PC-9 (cell line): ENCODE results near the gene MVB12B. TPM values are rescaled to one million over a fixed set of nuclear protein-coding genes. Genes with fewer than 3 reads are reported as not detected.

Experiments used
- BruUV-seq: library from RNA; stranded (reverse); fragments of 400-500 nt; replicated peaks from 2 replicates; lab custom pipeline; 2021; lab: Mats Ljungman, UMichigan
- CTCF ChIA-PET: fragments of 300-600 bp; sonication (Branson Sonifier 250); formaldehyde crosslinking; loops from one replicate; lab custom pipeline; 2022; ENCODE audit warnings: antibody characterized with exemption; lab: Charles Lee
- POLR2A ChIA-PET: fragments of 300-600 bp; sonication (Branson Sonifier 250); formaldehyde crosslinking; loops from one replicate; lab custom pipeline; 2022; ENCODE audit warnings: antibody characterized with exemption; ENCODE audit not compliant: unreplicated experiment; lab: Charles Lee
- DNase-seq, 2 experiments: peaks; one replicate each; pipeline versions ENCODE4 v3.0.0 to v3.0.0-alpha.2; 2015 to 2022; ENCODE audit warnings: mixed read lengths in 1 of 2
- H2AFZ ChIP-seq: fragments of 200-600 bp; sonication (generic); 2 replicates; pipeline ENCODE4 v1.8.1; 2017; ENCODE audit warnings: antibody characterized with exemption
- H3F3A ChIP-seq: fragments of 200-600 bp; sonication (generic); 2 replicates; pipeline ENCODE4 v1.8.1; 2017; ENCODE audit warnings: antibody characterized with exemption, mild to moderate bottlenecking, low read depth; ENCODE audit not compliant: insufficient read depth
- H3K27ac ChIP-seq: fragments of 200-600 bp; sonication (generic); 2 replicates; pipeline ENCODE4 v1.6.1; 2016; ENCODE audit warnings: mixed run types
- H3K27me3 ChIP-seq: fragments of 200-600 bp; sonication (generic); 2 replicates; pipeline ENCODE4 v1.6.1; 2016; ENCODE audit warnings: low read depth, mixed run types; ENCODE audit not compliant: insufficient read depth
- H3K36me3 ChIP-seq: fragments of 200-600 bp; sonication (generic); 2 replicates; pipeline ENCODE4 v1.6.1; 2016; ENCODE audit warnings: low read depth, mixed run types
- H3K4me1 ChIP-seq: fragments of 200-600 bp; sonication (generic); replicated peaks from 2 replicates; pipeline ENCODE4 v1.6.1; 2016; ENCODE audit warnings: mixed run types; ENCODE audit not compliant: insufficient read depth
- H3K4me2 ChIP-seq: fragments of 200-600 bp; sonication (generic); 2 replicates; pipeline ENCODE4 v1.6.1; 2017; ENCODE audit warnings: mixed run types
- H3K4me3 ChIP-seq: fragments of 200-600 bp; sonication (generic); 2 replicates; pipeline ENCODE4 v1.6.1; 2016; ENCODE audit warnings: mixed run types
- H3K79me2 ChIP-seq: fragments of 200-600 bp; sonication (generic); 2 replicates; pipeline ENCODE4 v1.6.1; 2017; ENCODE audit warnings: low read depth, mixed run types
- H3K9me2 ChIP-seq: fragments of 200-600 bp; sonication (generic); 2 replicates; pipeline ENCODE4 v1.8.1; 2017; ENCODE audit warnings: mild to moderate bottlenecking; ENCODE audit not compliant: insufficient read depth
- H3K9me3 ChIP-seq: fragments of 200-600 bp; sonication (generic); 2 replicates; pipeline ENCODE4 v1.8.1; 2016; ENCODE audit warnings: low read depth; ENCODE audit not compliant: insufficient read depth
- H4K20me1 ChIP-seq: fragments of 200-600 bp; sonication (generic); 2 replicates; pipeline ENCODE4 v1.8.1; 2017; ENCODE audit not compliant: insufficient read depth
- EZH2 ChIP-seq: fragments of 200-600 bp; sonication (generic); IDR thresholded peaks from 2 replicates; pipeline ENCODE4 v1.8.0; 2017; ENCODE audit warnings: antibody characterized with exemption, low read depth
- intact Hi-C: fragments of 100-400 bp; cut with micrococcal nuclease; formaldehyde crosslinking; loops from one replicate; pipeline ENCODE4 v1.10.0; 2022; ENCODE audit not compliant: unreplicated experiment
- total RNA-seq: library from RNA; stranded (reverse); gene quantifications from 2 replicates; pipeline ENCODE4 v1.2.3, GENCODE V29; 2021
- TF ChIP-seq, protein P1 (sequence below): fragments of 200-600 bp; sonication (generic); conservative IDR thresholded peaks from 2 replicates; pipeline ENCODE4 v1.6.1; 2017; ENCODE audit warnings: mixed run types, antibody characterized with exemption, mild to moderate bottlenecking, moderate library complexity

Gene MVB12B
- total RNA-seq, 1 experiment from 2014 or later: 8.8 TPM

DNA sequence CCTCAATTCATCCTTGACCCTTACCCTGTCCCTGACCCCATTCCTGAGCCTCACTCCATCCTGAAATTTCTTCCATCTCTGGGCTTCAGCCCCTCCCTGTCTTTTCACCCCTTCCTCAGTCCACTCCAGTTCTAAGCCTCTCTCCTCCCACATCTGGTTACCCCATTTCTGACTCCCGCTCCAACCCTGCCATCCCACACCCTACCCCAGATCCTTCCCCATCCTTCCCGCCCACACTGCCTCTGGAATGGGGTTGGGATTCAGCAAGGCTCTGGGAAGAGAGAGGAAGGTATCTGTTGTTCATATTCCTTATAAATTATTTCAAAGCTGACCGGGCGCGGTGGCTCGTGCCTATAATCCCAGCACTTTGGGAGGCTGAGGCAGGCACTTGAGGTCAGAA is 29.9 kb upstream of the MVB12B start:
- Histone ChIP-seq H3F3A (no peaks in the 10 kb centered on the region), H3K27ac (no peak overlapping the region), H3K9me3 (no peaks in the 10 kb centered on the region), H3K4me2 (no peak overlapping the region), H4K20me1 (no peaks in the 10 kb centered on the region), H3K36me3 (no peaks in the 10 kb centered on the region), H3K27me3 (no peaks in the 10 kb centered on the region), H3K9me2 (no peaks in the 10 kb centered on the region), H3K4me3 (no peak overlapping the region), H3K4me1 (no peaks in the 10 kb centered on the region; the same call in 1 of the 2 replicates), H3K79me2 (no peaks in the 10 kb centered on the region), H2AFZ (no peak overlapping the region)
- ChIA-PET POLR2A (interaction anchor here (0.5 kb wide), 1 partner anchor 707 kb away, joined by 4 read pairs; no protein-coding TSS in a partner anchor), CTCF (no interaction called here)
- no peak for TF ChIP-seq EZH2
- TF ChIP-seq, protein P1, sequence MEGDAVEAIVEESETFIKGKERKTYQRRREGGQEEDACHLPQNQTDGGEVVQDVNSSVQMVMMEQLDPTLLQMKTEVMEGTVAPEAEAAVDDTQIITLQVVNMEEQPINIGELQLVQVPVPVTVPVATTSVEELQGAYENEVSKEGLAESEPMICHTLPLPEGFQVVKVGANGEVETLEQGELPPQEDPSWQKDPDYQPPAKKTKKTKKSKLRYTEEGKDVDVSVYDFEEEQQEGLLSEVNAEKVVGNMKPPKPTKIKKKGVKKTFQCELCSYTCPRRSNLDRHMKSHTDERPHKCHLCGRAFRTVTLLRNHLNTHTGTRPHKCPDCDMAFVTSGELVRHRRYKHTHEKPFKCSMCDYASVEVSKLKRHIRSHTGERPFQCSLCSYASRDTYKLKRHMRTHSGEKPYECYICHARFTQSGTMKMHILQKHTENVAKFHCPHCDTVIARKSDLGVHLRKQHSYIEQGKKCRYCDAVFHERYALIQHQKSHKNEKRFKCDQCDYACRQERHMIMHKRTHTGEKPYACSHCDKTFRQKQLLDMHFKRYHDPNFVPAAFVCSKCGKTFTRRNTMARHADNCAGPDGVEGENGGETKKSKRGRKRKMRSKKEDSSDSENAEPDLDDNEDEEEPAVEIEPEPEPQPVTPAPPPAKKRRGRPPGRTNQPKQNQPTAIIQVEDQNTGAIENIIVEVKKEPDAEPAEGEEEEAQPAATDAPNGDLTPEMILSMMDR: no peak
- intact Hi-C loops: no loop called here
- no TSS peak for BruUV-seq
- no peak for DNase-seq

DNA sequence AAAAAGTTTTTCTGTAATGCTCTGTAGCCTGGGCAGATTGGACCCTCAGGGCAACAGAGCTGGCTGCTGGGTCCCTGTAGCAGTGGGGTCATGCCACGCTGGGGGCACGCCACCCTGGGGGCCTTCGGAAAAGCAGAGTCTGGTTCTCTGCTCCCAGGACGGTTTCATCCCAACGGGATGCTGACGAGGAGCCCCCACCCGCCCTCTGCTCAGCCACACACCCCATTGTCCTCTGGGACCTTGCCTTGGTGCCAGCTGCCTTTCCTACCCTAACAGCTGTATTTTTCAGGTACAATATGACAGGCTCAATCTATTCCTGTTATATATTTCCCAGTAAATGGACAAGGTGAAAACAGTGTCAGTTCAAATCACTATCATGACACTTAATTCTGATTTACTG is 29.0 kb upstream of the MVB12B start:
- H3K79me2 ChIP-seq: no peaks in the 10 kb centered on the region
- no peak for TF ChIP-seq EZH2
- TF ChIP-seq, protein P1: no peak
- CTCF ChIA-PET: no interaction called here
- no peak overlapping the region for H2AFZ ChIP-seq
- H3K4me1 ChIP-seq: no peaks in the 10 kb centered on the region; the same call in 1 of the 2 replicates
- no peaks in the 10 kb centered on the region for H3F3A ChIP-seq
- H3K9me3 ChIP-seq: no peaks in the 10 kb centered on the region
- no peak overlapping the region for H3K27ac ChIP-seq
- POLR2A ChIA-PET: interaction anchor here (0.6 kb wide), 1 partner anchor 11 kb away, joined by 9 read pairs; no protein-coding TSS in a partner anchor
- no peaks in the 10 kb centered on the region for H3K36me3 ChIP-seq
- no peaks in the 10 kb centered on the region for H4K20me1 ChIP-seq
- no peaks in the 10 kb centered on the region for H3K9me2 ChIP-seq
- no TSS peak for BruUV-seq
- no peak overlapping the region for H3K4me2 ChIP-seq
- intact Hi-C loops: no loop called here
- H3K4me3 ChIP-seq: no peak overlapping the region
- no peaks in the 10 kb centered on the region for H3K27me3 ChIP-seq
- no peak for DNase-seq

DNA sequence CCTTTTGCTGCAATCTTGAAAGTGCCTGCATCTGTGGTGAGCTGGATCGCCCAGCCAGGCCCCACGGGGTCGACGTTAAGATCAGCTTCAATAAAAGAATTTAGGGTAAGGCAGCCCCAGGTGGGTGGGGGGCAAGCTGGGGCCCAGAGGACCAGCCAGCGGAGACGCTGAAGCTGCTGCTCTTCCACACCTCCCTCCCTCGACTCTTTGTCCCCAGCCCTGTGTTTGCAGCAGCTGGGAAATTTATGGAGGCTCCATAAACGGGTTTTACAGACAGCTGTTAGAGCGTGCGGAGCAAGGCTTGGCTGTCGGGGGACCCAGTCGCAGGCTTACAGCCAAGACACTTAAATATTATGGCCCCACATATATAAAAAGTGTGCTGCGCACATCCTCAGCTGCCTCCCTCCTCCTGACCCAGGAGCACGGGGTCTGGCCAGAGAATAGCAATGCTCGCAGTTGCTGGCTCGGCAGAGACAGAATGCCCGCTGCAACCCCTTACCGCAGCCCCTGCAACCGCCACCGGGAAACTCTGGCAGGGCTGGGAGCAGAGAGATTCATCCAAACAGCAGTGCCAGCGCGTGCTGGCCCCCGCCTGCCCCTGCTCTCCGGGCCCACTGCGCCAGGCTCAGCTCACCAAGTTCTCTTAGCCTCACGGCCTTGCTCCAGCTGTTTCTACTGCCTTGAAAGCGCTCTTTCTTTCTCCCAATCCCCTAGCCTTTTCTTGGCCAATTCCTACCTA is 28.4 kb upstream of the MVB12B start:
- POLR2A ChIA-PET: interaction anchor here (0.6 kb wide), 1 partner anchor 12 kb away, joined by 9 read pairs; no protein-coding TSS in a partner anchor
- H3K4me1 ChIP-seq: no peaks in the 10 kb centered on the region; the same call in 1 of the 2 replicates
- H3K27me3 ChIP-seq: no peaks in the 10 kb centered on the region
- no peak overlapping the region for H3K27ac ChIP-seq
- H3K4me3 ChIP-seq: no peak overlapping the region
- no peak overlapping the region for H3K4me2 ChIP-seq
- no peaks in the 10 kb centered on the region for H3K36me3 ChIP-seq
- H3F3A ChIP-seq: no peaks in the 10 kb centered on the region
- no peak overlapping the region for H2AFZ ChIP-seq
- H3K9me3 ChIP-seq: no peaks in the 10 kb centered on the region
- intact Hi-C loops: no loop called here
- H3K9me2 ChIP-seq: no peaks in the 10 kb centered on the region
- CTCF ChIA-PET: no interaction called here
- no peaks in the 10 kb centered on the region for H4K20me1 ChIP-seq
- BruUV-seq: no TSS peak
- DNase-seq: no peak
- TF ChIP-seq, protein P1: no peak
- H3K79me2 ChIP-seq: no peaks in the 10 kb centered on the region
